ENCODE results near the gene PPBP.
"Not testable (repeated sequence)": the region's sequence is repeated elsewhere in the genome, so short reads cannot be mapped to it uniquely, and the experiment has no call there.

Gene PPBP

DNA sequence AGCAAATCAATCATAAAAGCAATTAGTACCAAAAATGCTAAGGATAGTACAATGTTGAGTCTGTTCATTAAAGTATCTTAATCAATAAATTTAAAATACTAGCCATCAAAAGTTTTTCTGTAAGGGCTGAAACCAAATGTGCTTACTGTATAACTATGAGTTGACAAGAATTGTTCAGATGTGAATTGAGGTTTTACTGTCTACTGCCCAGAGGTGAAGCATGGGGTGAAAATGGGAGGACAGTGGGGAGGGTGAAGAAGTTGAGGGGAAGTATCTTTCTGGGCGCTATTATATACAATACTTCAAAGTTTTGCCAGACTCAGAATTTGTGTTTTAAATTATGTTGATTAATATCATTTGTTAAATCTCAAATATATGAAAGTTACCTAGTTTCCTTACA lies 4.1 kb upstream of the PPBP start:
- DNase-seq (ENCODE audit: low spot score), result no peak

- no peak for DNase-seq (ENCODE audit: low spot score)
Observed at GRCh38 chr4:73991742-73992000, 3.7 kb upstream of the PPBP start.

DNA sequence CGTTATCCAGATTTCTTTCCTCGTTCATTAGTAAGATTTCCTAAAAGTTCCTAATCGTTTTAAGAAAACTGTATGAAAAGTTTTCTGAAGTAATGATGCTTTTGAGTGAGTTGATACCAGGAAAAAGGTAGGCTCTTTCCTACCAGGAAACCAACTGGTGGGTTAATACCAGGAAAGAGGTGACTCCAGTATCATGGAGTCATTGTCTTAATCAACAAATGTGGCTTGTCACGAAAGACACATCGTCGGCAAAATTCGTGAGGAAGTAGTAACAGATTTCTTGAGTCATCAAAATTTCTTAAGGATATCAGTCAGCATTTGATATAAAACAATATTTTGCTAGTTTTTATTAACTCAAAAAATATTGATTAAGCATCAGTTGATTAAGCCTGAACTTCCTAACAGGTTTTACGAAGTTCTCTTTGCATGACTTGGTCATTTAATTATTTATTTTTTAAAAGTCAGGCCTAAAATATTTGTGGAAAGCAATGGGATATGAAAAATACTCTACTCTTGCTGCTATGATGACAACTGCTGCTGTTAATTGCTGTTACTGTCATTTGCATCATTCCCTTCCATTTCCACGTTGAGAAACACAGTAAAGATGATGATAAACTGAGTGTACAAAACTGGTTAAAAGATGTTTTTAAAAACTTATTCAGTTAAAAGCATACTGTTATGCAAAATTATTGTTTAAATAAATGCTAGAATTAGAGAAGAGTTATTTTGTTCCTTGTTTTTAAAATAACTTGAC lies 3.2 kb upstream of the PPBP start:
- no peak for DNase-seq (ENCODE audit: low spot score)

DNA sequence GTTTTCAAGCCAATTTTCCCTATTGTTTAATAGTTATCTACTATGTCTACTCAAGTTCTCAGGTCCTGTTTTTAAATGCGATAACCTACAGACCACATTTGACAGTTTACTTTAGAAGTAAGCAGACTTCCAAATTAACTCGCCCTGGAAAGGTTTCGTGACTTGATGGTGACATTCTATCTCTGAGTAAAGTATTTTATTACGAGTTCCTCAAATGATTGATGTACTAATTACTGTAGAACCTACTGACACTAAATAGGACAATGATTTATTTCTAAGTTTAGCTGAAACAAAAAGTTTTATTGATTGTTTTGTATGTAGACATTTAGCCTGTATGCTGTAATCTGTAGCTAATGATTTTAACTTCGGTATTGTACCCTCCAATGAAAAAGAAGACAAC lies 1.9 kb upstream of the PPBP start:
- DNase-seq (ENCODE audit: low spot score), result no peak

- DNase-seq (ENCODE audit: low spot score), result no peak
Observed at GRCh38 chr4:73989031-73989430, 1.0 kb upstream of the PPBP start.

- DNase-seq (ENCODE audit: low spot score), result no peak
Observed at GRCh38 chr4:73985528-73985852, 2.5 kb downstream of the PPBP start.

DNA sequence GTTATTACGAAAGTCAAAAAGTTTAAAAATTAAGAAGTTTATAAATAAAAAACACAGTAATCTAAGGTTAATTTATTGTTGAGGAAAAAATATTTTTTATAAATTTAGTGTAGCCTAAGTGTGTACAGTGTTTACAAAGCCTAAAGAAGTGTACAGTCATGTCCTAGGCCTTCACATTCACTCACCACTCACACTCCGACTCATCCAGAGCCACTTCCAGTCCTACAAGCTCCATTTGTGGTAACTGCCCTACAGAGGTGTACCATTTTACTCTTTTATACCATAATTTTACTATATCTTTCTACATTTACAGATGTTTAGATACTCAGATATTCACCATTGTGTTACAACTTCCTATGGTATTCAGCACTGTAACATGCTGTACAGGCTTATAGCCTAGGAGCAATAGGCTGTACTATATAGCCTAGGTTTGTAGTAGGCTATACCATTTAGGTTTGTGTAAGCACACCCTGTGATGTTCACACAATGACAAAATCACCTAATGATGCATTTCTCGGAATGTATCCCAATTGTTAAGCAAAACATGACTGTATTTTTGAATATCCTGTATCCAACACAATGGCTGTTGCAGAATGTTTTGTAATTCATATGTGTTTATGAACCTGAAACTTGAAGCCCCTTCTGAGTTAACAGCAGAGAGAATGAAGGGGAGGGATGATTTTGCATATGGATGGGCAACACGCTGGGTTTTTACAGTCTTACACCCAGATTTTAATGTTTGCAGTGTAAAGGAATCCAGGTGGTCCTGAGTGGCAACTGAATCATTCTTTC lies 3.1 kb downstream of the PPBP start:
- DNase-seq (ENCODE audit: low spot score), result no peak

GRCh38 chr4:73981175-73981574 lies 6.8 kb downstream of the PPBP start:
- not testable (repeated sequence) for DNase-seq (ENCODE audit: low spot score)

DNA sequence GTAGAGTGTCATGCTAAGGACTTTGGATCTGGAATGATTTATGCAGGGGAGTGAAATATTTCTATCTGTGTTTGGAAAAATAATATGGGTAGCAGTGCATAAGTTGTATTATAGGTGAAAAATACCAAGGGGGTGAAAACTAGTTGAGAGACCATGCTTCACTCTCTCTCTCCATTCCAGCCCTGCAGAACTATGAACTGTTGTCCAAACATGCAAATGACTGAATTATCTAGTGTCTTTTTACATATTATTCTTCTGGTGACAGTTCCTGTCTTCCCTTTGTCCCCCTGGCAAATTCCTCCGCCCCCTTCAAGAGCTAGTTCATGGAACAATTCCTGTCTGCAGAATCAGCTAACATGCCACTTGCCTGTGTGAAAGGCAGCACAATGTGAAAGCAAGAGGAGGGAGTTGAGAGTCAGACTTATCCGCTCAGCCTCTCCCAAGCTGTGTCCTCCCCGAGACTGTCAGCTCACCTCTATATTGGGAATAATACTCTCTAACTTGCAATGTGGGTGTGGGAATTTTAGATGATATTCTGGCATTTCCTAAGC lies 8.5 kb downstream of the PPBP start:
- no peak for DNase-seq (ENCODE audit: low spot score)

GRCh38 chr4:73978886-73979285 lies 9.1 kb downstream of the PPBP start:
- peak; percentile 67 for DNase-seq (ENCODE audit: low spot score)

- DNase-seq (ENCODE audit: low spot score), result peak; percentile 41
Observed at GRCh38 chr4:73976716-73977115, 11.3 kb downstream of the PPBP start.

DNA sequence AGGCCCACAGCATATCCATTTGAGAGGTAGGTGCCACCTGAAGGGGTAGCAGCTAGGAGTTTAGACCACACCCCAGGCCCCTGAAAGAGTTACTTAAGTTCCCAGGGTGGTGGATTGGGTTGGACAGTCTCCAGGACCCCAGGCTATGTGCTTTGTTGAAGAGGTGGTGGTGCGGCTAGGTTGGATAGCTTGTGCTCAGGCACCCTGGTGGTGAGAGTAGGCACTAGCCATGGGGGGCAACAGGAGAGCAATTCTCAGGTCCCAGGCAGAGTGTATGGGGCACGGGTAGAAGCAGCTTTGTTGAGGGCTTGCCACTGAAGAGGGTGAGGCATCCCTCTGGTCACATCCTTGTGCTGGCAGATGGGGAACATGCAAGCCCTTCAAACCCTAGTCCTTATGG lies 11.8 kb downstream of the PPBP start:
- no peak for DNase-seq (ENCODE audit: low spot score)

DNA sequence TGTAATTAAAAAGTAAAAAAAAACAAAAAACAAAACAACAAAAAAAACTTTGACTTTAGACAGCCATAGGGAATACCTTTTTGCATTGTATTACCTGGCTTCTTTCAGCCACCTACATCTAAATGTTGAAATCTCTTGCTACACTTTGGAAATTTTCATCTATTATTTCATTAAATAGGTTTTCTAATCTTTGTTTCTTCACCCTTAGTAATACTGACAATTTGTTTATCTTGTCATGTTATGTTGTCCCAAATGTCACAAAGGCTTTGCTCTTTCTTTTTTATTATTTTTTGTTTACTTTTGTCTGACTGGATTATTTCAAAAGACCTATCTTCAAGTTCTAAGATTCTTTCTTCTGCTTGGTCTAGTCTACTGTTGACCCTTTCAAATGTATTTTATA lies 13.6 kb downstream of the PPBP start:
- no peak for DNase-seq (ENCODE audit: low spot score)

- DNase-seq (ENCODE audit: low spot score), result no peak
Observed at GRCh38 chr4:73970945-73971344, 17.0 kb downstream of the PPBP start.

GRCh38 chr4:73970011-73970410 lies 18.0 kb downstream of the PPBP start:
- no peak for DNase-seq (ENCODE audit: low spot score)

GRCh38 chr4:73967866-73968265 lies 20.1 kb downstream of the PPBP start:
- DNase-seq (ENCODE audit: low spot score), result no peak

- DNase-seq (ENCODE audit: low spot score), result no peak
Observed at GRCh38 chr4:73964862-73965611, 23.0 kb downstream of the PPBP start.

GRCh38 chr4:73962724-73963123 lies 25.3 kb downstream of the PPBP start:
- no peak for DNase-seq (ENCODE audit: low spot score)

GRCh38 chr4:73959041-73959440 lies 28.9 kb downstream of the PPBP start:
- not testable (repeated sequence) for DNase-seq (ENCODE audit: low spot score)

GRCh38 chr4:73952352-73952751 lies 35.6 kb downstream of the PPBP start:
- no peak for DNase-seq (ENCODE audit: low spot score)

GRCh38 chr4:73950376-73950920 lies 37.5 kb downstream of the PPBP start:
- not testable (repeated sequence) for DNase-seq (ENCODE audit: low spot score)

- DNase-seq (ENCODE audit: low spot score), result no peak
Observed at GRCh38 chr4:73948990-73949706, 38.8 kb downstream of the PPBP start.

All from GM03348 (cell line).